Fibroblast of peridontal ligament (primary cell): ENCODE data around the gene NPAS2.

Source experiments
- DNase-seq: peaks from one replicate; pipeline ENCODE4 v3.0.0-alpha.2; 2010; ENCODE audit errors: extremely low read depth

The NPAS2 gene

GRCh38 chr2:100855084-100855483 is 35.1 kb downstream of the NPAS2 start:
- no peak for DNase-seq

- no peak for DNase-seq
Measured at GRCh38 chr2:100855606-100856005, 35.7 kb downstream of the NPAS2 start.

GRCh38 chr2:100856732-100857131 is 36.8 kb downstream of the NPAS2 start:
- no peak for DNase-seq

GRCh38 chr2:100857341-100857740 is 37.4 kb downstream of the NPAS2 start:
- DNase-seq, result no peak

GRCh38 chr2:100857915-100858314 is 38.0 kb downstream of the NPAS2 start:
- peak; percentile 96 for DNase-seq

GRCh38 chr2:100859902-100860301 is 40.0 kb downstream of the NPAS2 start:
- DNase-seq, result no peak

GRCh38 chr2:100861340-100861739 is 41.4 kb downstream of the NPAS2 start:
- no peak for DNase-seq

- peak; percentile 74 for DNase-seq
Measured at GRCh38 chr2:100862081-100862480, 42.1 kb downstream of the NPAS2 start.

- peak; percentile 64 for DNase-seq
Measured at GRCh38 chr2:100865816-100866460, 46.0 kb downstream of the NPAS2 start.

- DNase-seq, result no peak
Measured at GRCh38 chr2:100868083-100868482, 48.1 kb downstream of the NPAS2 start.

- no peak for DNase-seq
Measured at GRCh38 chr2:100869120-100869519, 49.2 kb downstream of the NPAS2 start.

- no peak for DNase-seq
Measured at GRCh38 chr2:100870652-100871531, 51.0 kb downstream of the NPAS2 start.

GRCh38 chr2:100875516-100876230 is 55.7 kb downstream of the NPAS2 start:
- no peak for DNase-seq

GRCh38 chr2:100876231-100876860 is 56.4 kb downstream of the NPAS2 start:
- no peak for DNase-seq

- DNase-seq, result peak; percentile 56
Measured at GRCh38 chr2:100877555-100877954, 57.6 kb downstream of the NPAS2 start.

GRCh38 chr2:100878000-100878791 is 58.3 kb downstream of the NPAS2 start:
- no peak for DNase-seq

GRCh38 chr2:100879296-100879695 is 59.4 kb downstream of the NPAS2 start:
- no peak for DNase-seq

- DNase-seq, result no peak
Measured at GRCh38 chr2:100880036-100880435, 60.1 kb downstream of the NPAS2 start.

- DNase-seq, result no peak
Measured at GRCh38 chr2:100880730-100881129, 60.8 kb downstream of the NPAS2 start.

GRCh38 chr2:100882645-100883613 is 63.0 kb downstream of the NPAS2 start:
- peak; percentile 23 for DNase-seq
